H9 (cell line): ENCODE results near the gene KLF13. TPM values are rescaled to one million over a fixed set of nuclear protein-coding genes. Genes with fewer than 3 reads are reported as not detected.

Source experiments
- DNase-seq: peaks from one replicate; pipeline ENCODE4 v3.0.0-alpha.2; 2017
- H2AFZ ChIP-seq: one replicate; pipeline ENCODE4 v1.6.1; 2013; ENCODE audit warnings: mild to moderate bottlenecking, low read length, control low read depth, moderate library complexity
- H2AK5ac ChIP-seq: 2 replicates; pipeline ENCODE4 v1.6.1; 2013; ENCODE audit warnings: low read length, control low read depth, mixed read lengths; ENCODE audit not compliant: insufficient read length
- H2BK120ac ChIP-seq: one replicate; pipeline ENCODE4 v1.6.1; 2013; ENCODE audit warnings: low read depth, mild to moderate bottlenecking, low read length, control low read depth, inconsistent platforms; ENCODE audit not compliant: poor library complexity, severe bottlenecking
- H2BK12ac ChIP-seq: 2 replicates; pipeline ENCODE4 v1.6.1; 2013; ENCODE audit warnings: low read length, control low read depth, mixed read lengths, low read depth; ENCODE audit not compliant: insufficient read length
- H2BK15ac ChIP-seq: 2 replicates; pipeline ENCODE4 v1.6.1; 2013; ENCODE audit warnings: low read depth, low read length, control low read depth
- H2BK20ac ChIP-seq: one replicate; pipeline ENCODE4 v1.6.1; 2013; ENCODE audit warnings: low read depth, mild to moderate bottlenecking, low read length, control low read depth, inconsistent platforms; ENCODE audit not compliant: poor library complexity, severe bottlenecking
- H2BK5ac ChIP-seq: 2 replicates; pipeline ENCODE4 v1.6.1; 2013; ENCODE audit warnings: low read length, control low read depth, mixed read lengths; ENCODE audit not compliant: insufficient read length
- H3K14ac ChIP-seq: 2 replicates; pipeline ENCODE4 v1.6.1; 2013; ENCODE audit warnings: low read length, control low read depth; ENCODE audit not compliant: insufficient read depth
- H3K18ac ChIP-seq: 2 replicates; pipeline ENCODE4 v1.6.1; 2013; ENCODE audit warnings: low read depth, mild to moderate bottlenecking, mixed read lengths, low read length, control low read depth; ENCODE audit not compliant: insufficient read length
- H3K23ac ChIP-seq: 2 replicates; pipeline ENCODE4 v1.6.1; 2013; ENCODE audit warnings: low read length, control low read depth, mixed read lengths, low read depth; ENCODE audit not compliant: insufficient read length
- H3K23me2 ChIP-seq: 2 replicates; pipeline ENCODE4 v1.6.1; 2013; ENCODE audit warnings: low read depth, mild to moderate bottlenecking, mixed read lengths, low read length, control low read depth; ENCODE audit not compliant: insufficient read length, poor library complexity, severe bottlenecking
- H3K27ac ChIP-seq: 2 replicates; pipeline ENCODE4 v1.5.1; 2013; ENCODE audit warnings: low read length, control low read depth, mixed read lengths, low read depth; ENCODE audit not compliant: insufficient read length
- H3K27me3 ChIP-seq: 2 replicates; pipeline ENCODE4 v1.6.1; 2013; ENCODE audit warnings: low read length, control low read depth, inconsistent platforms; ENCODE audit not compliant: insufficient read depth
- H3K4ac ChIP-seq: 2 replicates; pipeline ENCODE4 v1.6.1; 2013; ENCODE audit warnings: low read depth, mild to moderate bottlenecking, control low read depth, inconsistent platforms, low read length, moderate library complexity
- H3K4me1 ChIP-seq: 2 replicates; pipeline ENCODE4 v1.6.1; 2013; ENCODE audit warnings: low read length, control low read depth, inconsistent platforms; ENCODE audit not compliant: insufficient read depth
- H3K4me2 ChIP-seq: 2 replicates; pipeline ENCODE4 v1.6.1; 2013; ENCODE audit warnings: low read length, control low read depth, mixed read lengths; ENCODE audit not compliant: insufficient read length, insufficient read depth
- H3K56ac ChIP-seq: 2 replicates; pipeline ENCODE4 v1.6.1; 2013; ENCODE audit warnings: low read depth, mild to moderate bottlenecking, mixed read lengths, low read length, control low read depth; ENCODE audit not compliant: insufficient read length
- H3K79me1 ChIP-seq: 2 replicates; pipeline ENCODE4 v1.6.1; 2013; ENCODE audit warnings: low read depth, mild to moderate bottlenecking, moderate library complexity, low read length, control low read depth, inconsistent platforms; ENCODE audit not compliant: insufficient read depth, poor library complexity, severe bottlenecking
- H3K79me2 ChIP-seq: 2 replicates; pipeline ENCODE4 v1.6.1; 2013; ENCODE audit warnings: low read length, control low read depth, inconsistent platforms; ENCODE audit not compliant: insufficient read depth
- H3K9ac ChIP-seq: 2 replicates; pipeline ENCODE4 v1.6.1; 2013; ENCODE audit warnings: low read length, control low read depth, mixed read lengths; ENCODE audit not compliant: insufficient read length; ENCODE audit errors: extremely low read depth
- H3K9me3 ChIP-seq: one replicate; pipeline ENCODE4 v1.6.1; 2013; ENCODE audit warnings: low read depth, low read length, inconsistent platforms; ENCODE audit not compliant: control insufficient read depth
- H3T11ph ChIP-seq: one replicate; pipeline ENCODE4 v1.6.1; 2013; ENCODE audit warnings: mild to moderate bottlenecking, low read length, control low read depth, inconsistent platforms
- H4K20me1 ChIP-seq: one replicate; pipeline ENCODE4 v1.6.1; 2013; ENCODE audit not compliant: control insufficient read depth, insufficient read length, insufficient read depth
- H4K5ac ChIP-seq: 2 replicates; pipeline ENCODE4 v1.6.1; 2013; ENCODE audit warnings: low read depth, mild to moderate bottlenecking, mixed read lengths, low read length, control low read depth; ENCODE audit not compliant: insufficient read length
- H4K8ac ChIP-seq: replicated peaks from 2 replicates; pipeline ENCODE4 v1.6.1; 2013; ENCODE audit warnings: low read length, control low read depth, mixed read lengths, low read depth; ENCODE audit not compliant: insufficient read length
- H4K91ac ChIP-seq: 2 replicates; pipeline ENCODE4 v1.6.1; 2013; ENCODE audit warnings: low read depth, mild to moderate bottlenecking, moderate library complexity, mixed read lengths, low read length, control low read depth; ENCODE audit not compliant: insufficient read length
- H3K27ac Mint-ChIP-seq, 3 experiments: 2 replicates in 2 of 3; 3 replicates in 1 of 3; pipeline ENCODE4 v1.8.0; 2020 to 2021; ENCODE audit warnings: mixed read lengths in 3 of 3, mild to moderate bottlenecking in 1 of 3, moderate library complexity in 1 of 3
- H3K27me3 Mint-ChIP-seq: 2 replicates; pipeline ENCODE4 v1.8.0; 2021; ENCODE audit warnings: low read depth, mild to moderate bottlenecking, moderate library complexity, mixed read lengths
- H3K36me3 Mint-ChIP-seq, 3 experiments: 2 replicates in 2 of 3; 3 replicates in 1 of 3; pipeline ENCODE4 v1.8.0; 2020 to 2021; ENCODE audit warnings: low read depth in 3 of 3, mixed read lengths in 3 of 3; ENCODE audit not compliant: insufficient read depth in 1 of 3
- H3K4me1 Mint-ChIP-seq, 2 experiments: 2 replicates each; pipeline ENCODE4 v1.8.0; 2020; ENCODE audit warnings: mixed read lengths in 2 of 2
- H3K4me3 Mint-ChIP-seq, 2 experiments: 2 replicates in 1 of 2; 3 replicates in 1 of 2; pipeline ENCODE4 v1.8.0; 2020 to 2021; ENCODE audit warnings: mild to moderate bottlenecking in 2 of 2, mixed read lengths in 2 of 2, moderate library complexity in 1 of 2
- H3K9me3 Mint-ChIP-seq, 2 experiments: 2 replicates in 1 of 2; 3 replicates in 1 of 2; pipeline ENCODE4 v1.8.0; 2020; ENCODE audit warnings: mild to moderate bottlenecking in 2 of 2, mixed read lengths in 2 of 2, moderate library complexity in 1 of 2
- WGBS: extraction: QIAGEN DNeasy Blood & Tissue Kit; methylation state at CpG from one replicate; pipeline ENCODE4 v1.1.7; 2013; ENCODE audit warnings: missing lambda C conversion rate, low lambda C conversion rate, mixed read lengths; ENCODE audit not compliant: insufficient read length; ENCODE audit errors: extremely low coverage; 5-methylcytosine and 5-hydroxymethylcytosine counted together
- total RNA-seq: library from RNA; stranded (reverse); gene quantifications from 2 replicates; pipeline ENCODE4 v1.2.1, GENCODE V29; 2021
- TF ChIP-seq, protein P1 (sequence below): fragments of 200-600 bp; sonication (generic); conservative IDR thresholded peaks from 3 replicates; pipeline ENCODE4 v1.8.0; 2021; ENCODE audit warnings: antibody characterized with exemption, mild to moderate bottlenecking

KLF13 gene
- total RNA-seq, 1 experiment from 2014 or later = 33.4 TPM

DNA sequence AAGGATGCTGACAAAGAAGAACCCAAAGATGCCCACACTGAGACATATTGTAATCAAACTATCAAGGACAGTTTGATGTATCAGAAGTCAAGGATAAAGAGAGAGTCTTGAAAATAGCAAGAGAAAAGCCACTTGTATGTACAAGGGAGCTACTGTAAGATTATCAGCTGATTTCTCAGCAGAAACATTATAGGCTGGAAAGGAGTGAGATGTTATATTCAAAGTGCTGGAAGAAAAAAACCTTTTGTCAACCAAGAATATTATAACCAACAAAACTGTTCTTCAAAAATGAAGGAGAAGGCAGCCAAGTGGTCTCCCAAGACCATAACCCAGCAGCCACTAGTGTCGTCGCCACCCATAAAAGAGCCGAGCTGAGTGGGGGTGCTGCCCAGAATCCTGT is 93.2 kb downstream of the KLF13 start:
- Histone ChIP-seq H2BK20ac (no peak overlapping the region), H2BK5ac (no peak overlapping the region), H3K4me1 (no peaks in the 10 kb centered on the region; the same call in 1 of the 2 replicates), H3K79me1 (no peaks in the 10 kb centered on the region), H3K56ac (no peak overlapping the region), H3K23ac (no peak overlapping the region), H2AFZ (no peak overlapping the region), H3K23me2 (no peaks in the 10 kb centered on the region), H3K9ac (no peak overlapping the region), H3K4ac (no peak overlapping the region), H4K8ac (no peak overlapping the region), H3K79me2 (no peaks in the 10 kb centered on the region), H3K9me3 (peaks cover 7% of the 10 kb centered on the region), H2BK12ac (no peak overlapping the region), H4K91ac (no peak overlapping the region), H2BK15ac (no peak overlapping the region), H3T11ph (no peak overlapping the region), H3K4me2 (no peak overlapping the region), H4K5ac (no peak overlapping the region), H2AK5ac (no peak overlapping the region), H3K14ac (no peak overlapping the region), H3K27me3 (no peaks in the 10 kb centered on the region), H3K27ac (no peak overlapping the region), H3K18ac (no peak overlapping the region), H2BK120ac (no peak overlapping the region), H4K20me1 (no peaks in the 10 kb centered on the region)
- WGBS = no CpG with 5 or more reads among the region's 3 CpGs
- Mint-ChIP-seq H3K27me3 (no peaks in the 10 kb centered on the region), H3K4me1 (peaks cover 5% of the 10 kb centered on the region in 2 experiments), H3K36me3 (peaks cover 0 to 14% (median 2%) of the 10 kb centered on the region in 3 experiments; a peak in 5 of 7 replicates), H3K9me3 (peaks cover 18 to 22% of the 10 kb centered on the region in 2 experiments), H3K27ac (no peak overlapping the region), H3K4me3 (no peak overlapping the region)
- DNase-seq = no peak
- TF ChIP-seq, protein P1, sequence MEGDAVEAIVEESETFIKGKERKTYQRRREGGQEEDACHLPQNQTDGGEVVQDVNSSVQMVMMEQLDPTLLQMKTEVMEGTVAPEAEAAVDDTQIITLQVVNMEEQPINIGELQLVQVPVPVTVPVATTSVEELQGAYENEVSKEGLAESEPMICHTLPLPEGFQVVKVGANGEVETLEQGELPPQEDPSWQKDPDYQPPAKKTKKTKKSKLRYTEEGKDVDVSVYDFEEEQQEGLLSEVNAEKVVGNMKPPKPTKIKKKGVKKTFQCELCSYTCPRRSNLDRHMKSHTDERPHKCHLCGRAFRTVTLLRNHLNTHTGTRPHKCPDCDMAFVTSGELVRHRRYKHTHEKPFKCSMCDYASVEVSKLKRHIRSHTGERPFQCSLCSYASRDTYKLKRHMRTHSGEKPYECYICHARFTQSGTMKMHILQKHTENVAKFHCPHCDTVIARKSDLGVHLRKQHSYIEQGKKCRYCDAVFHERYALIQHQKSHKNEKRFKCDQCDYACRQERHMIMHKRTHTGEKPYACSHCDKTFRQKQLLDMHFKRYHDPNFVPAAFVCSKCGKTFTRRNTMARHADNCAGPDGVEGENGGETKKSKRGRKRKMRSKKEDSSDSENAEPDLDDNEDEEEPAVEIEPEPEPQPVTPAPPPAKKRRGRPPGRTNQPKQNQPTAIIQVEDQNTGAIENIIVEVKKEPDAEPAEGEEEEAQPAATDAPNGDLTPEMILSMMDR = no peak
